Stimulated activated CD8-positive, alpha-beta memory T cell treated with anti-CD3 and anti-CD28 coated beads, Interleukin-12 subunit alpha, Interleukin-12 subunit beta, amount 100 ng/mL, for 1 hour (primary cell): ENCODE data around the gene ZSCAN2.
"Not testable (repeated sequence)": the region's sequence is repeated elsewhere in the genome, so short reads cannot be mapped to it uniquely, and the experiment has no call there.

Experiments
- DNase-seq: peaks from one replicate; pipeline ENCODE4 v3.0.0-alpha.2; 2020; ENCODE audit warnings: low read depth

ZSCAN2 gene

DNA sequence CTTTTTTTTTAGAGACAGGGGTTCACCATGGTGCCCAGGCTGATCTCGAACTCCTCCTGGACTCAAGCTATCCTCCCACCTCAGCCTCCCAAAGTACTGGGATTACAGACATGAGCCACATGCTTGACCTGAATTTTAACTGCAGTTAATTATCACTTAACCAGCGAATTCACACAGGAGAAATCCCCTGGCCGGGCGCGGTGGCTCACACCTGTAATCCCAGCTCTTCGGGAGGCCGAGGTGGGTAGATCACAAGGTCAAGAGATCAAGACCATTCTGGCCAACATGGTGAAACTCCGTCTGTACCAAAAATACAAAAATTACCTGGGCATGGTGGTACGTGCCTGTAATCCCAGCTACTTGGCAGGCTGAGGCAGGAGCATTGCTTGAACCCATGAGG lies 41.1 kb downstream of the ZSCAN2 start:
- DNase-seq, result not testable (repeated sequence)

GRCh38 chr15:84642640-84643039 lies 41.8 kb downstream of the ZSCAN2 start:
- not testable (repeated sequence) for DNase-seq

DNA sequence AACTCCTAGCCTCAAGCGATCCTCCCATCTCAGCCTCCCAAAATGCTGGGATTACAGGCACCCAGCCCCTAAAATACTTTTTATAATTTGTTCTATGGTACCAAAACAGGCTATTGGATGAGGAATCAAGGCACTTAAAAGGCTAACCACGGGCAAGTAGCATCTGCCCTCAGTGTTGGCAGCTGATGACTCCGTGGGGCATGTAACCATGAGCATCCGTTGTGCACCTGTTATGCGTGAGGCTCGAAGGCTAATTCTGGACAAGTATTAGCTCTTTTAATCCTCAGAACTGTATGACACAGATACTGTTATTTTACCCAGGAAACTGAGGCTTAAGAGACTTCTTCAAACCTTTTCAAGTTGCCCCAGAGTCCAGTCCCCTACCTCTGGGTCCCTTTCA lies 43.0 kb downstream of the ZSCAN2 start:
- DNase-seq, result no peak

- no peak for DNase-seq
Measured at GRCh38 chr15:84645496-84645895, 44.7 kb downstream of the ZSCAN2 start.

DNA sequence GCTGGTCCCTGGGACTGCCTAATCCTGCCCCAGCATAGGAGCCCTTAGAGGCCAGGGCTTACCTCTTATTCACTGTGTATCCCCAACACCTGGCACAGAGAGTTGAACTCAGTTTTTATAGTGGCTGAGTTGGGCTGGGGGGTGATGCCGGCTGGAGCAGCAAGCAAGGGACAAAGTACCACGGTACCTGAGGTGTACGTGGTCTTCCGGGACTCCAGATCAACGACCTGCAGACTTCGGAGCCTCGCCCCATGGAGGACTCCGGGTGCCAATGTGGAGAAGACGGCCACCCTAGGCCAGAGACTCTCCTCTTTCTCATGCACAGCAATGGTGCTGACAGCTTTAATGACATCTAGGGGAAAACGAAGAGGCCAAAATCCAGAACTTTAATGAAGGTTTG lies 45.2 kb downstream of the ZSCAN2 start:
- DNase-seq, result no peak

DNA sequence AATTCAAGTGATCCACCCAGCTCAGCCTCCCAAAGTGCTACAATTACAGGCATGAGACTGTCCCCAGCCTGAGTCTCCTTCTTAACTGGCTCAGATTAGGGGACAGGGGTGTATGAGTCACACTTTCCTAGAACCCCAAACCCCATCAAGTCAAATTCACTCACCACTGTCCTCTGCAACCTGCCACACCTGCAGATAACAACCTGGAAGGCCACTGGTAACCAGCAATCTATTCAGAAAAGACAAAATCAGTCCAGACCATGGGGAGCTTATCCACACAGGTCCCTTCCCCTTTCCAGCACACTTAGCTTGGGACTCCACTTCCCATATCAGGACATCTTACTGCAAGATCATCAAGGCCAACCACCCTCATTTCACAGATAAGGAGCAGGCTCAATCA lies 46.9 kb downstream of the ZSCAN2 start:
- no peak for DNase-seq

GRCh38 chr15:84648539-84648938 lies 47.7 kb downstream of the ZSCAN2 start:
- no peak for DNase-seq

GRCh38 chr15:84649706-84650105 lies 48.9 kb downstream of the ZSCAN2 start:
- DNase-seq, result no peak

GRCh38 chr15:84653584-84653909 lies 52.7 kb downstream of the ZSCAN2 start:
- no peak for DNase-seq

- peak; percentile 98 for DNase-seq
Measured at GRCh38 chr15:84653910-84654688, 53.3 kb downstream of the ZSCAN2 start, which contains the start of gene WDR73. Gene WDR73, minus strand, starts transcription at chr15:84654283. Its CDS starts 9 bp downstream, at chr15:84654274.

- DNase-seq, result peak; percentile 66
Measured at GRCh38 chr15:84654689-84655453, 54.1 kb downstream of the ZSCAN2 start.

GRCh38 chr15:84656972-84657371 lies 56.2 kb downstream of the ZSCAN2 start:
- DNase-seq, result no peak

GRCh38 chr15:84657748-84658079 lies 56.9 kb downstream of the ZSCAN2 start:
- no peak for DNase-seq

DNA sequence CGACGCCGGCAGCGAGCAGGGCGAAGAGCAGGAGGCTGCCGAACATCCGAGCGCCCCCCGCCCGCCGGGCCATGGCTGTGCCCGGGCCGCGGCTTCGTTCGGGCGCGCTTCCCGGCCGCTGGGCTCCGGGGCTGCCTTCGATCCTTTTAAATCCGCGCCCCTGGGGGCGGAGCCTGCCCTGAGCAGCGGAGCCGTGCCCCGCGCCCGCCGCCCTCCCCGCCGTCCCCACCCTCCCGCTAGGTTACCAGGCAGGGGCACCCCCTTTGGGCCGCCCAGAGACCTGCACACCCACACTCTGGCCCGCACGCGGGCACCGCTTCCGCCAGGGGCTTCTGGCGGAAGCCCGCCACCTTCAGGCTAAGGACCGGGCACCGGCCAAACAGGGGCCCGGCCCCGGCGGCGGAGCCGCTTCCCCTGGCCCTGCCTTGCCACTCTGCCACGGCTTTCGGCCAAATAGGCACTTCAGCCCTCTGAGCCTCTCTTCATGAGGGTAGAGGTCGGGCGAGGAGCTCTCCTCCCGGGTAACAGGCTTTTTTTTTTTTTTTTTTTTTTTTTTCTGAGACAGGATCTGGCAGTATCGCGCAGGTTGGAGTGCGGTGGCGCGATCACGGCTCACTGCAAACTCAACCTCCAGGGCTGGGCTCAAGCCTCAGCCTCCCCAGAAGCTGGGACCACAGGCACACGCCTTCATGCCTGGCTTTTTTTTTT lies 57.4 kb downstream of the ZSCAN2 start, which contains the start of gene NMB:
Gene NMB (minus strand): TSS at position 120 of the 708 bp plus-strand sequence. CDS start 47 bp downstream, at position 73.
- DNase-seq, result peak; percentile 61

GRCh38 chr15:84658788-84659411 lies 58.1 kb downstream of the ZSCAN2 start:
- no peak for DNase-seq

DNA sequence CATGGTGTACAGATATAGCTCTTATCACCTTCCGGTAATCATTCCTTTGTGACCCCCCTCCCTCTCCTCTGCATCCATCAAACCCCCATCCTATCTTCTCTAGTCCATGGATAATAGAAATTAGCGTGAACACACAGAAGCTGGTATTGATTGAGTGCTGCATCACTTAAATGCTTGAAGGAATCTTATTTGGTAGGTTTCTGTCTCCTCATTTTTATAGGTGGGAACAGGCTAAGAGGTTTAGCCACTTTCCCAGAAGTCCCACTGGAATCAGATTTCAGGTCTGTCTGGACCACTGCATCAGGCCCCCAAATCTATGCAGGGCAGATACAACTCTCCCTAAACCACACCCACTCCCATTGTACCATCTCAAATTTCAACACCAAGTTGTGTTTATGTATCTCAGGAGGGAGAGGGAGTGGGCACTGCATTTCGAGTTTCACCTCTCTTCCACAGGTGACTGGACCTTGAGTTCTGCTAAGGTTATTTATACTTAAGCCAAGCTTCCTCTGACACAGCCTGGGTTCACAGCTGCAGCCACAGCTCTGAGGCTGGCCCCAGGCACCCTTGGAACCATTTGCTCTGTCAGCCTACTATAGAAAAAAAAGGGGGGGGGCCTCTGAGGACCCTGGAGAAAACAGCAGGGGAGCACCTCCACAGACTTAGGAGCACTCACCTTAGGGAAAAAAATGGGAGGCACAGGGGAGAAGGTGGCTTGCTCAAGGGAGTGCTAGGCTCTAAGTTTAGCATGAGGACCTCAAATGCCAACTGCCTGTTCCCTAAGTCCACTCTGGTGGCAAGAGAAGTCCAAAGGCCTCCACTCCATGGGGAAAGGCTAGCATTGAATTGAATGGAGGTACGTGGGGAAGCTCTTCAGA lies 59.3 kb downstream of the ZSCAN2 start:
- no peak for DNase-seq

GRCh38 chr15:84661001-84661400 lies 60.2 kb downstream of the ZSCAN2 start:
- no peak for DNase-seq

- DNase-seq, result no peak
Measured at GRCh38 chr15:84666373-84666772, 65.6 kb downstream of the ZSCAN2 start.

DNA sequence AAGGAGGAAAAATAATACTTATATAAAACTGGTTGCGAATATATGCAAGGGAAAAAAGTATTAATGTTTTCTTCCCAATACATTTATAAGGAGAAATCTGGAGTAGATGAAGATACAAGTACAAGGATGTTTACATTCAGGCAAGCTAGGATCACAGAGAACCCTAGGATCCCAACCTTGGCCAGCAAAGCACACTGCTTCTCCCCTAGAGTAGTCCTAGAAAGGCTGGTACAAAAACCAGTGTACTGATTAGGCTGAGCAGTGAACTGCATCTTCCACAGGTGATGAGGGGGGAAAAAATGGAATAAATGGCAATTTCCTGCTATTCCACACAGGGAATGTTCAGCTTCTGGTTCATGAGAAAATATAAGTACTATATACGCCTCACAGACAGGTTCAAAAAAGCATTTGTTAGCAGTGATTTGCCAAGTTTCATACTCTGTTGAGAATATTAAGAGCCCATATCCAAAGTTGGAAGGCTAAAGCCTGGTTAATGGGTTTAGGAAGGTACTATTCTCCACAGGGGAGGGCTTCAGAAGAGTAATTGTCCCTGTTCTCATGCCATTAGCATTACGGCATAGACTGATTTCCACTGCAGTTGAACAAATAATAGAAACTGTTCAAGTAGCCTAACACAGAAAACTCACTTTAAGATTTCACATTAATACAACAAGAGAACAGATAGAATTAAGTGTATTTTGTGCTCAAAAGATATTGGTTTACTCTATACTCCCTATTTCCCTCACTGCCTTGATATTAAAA lies 67.6 kb downstream of the ZSCAN2 start:
- no peak for DNase-seq

- no peak for DNase-seq
Measured at GRCh38 chr15:84669726-84670125, 68.9 kb downstream of the ZSCAN2 start.

- no peak for DNase-seq
Measured at GRCh38 chr15:84671211-84671610, 70.4 kb downstream of the ZSCAN2 start.
